ENCODE results near the gene ERBB4. TPM values are rescaled to one million over a fixed set of nuclear protein-coding genes. Genes with fewer than 3 reads are reported as not detected.

Gene ERBB4
- total and polyA plus RNA-seq, 9 donors, result 0.08 to 22.3 (median 1.2) TPM

- no peak for DNase-seq
- intact Hi-C loops (cut with DNase I), result no loop called here
- WGBS, 3 donors, result 59 to 71% (median 61%) methylated on average over 2 of the region's 2 CpGs
- Histone ChIP-seq H3K4me1 (ENCODE audit: insufficient read depth) (no peaks in the 10 kb centered on the region), H3K4me3 (no peak overlapping the region), H3K36me3 (no peaks in the 10 kb centered on the region), H3K27me3 (no peaks in the 10 kb centered on the region), H3K27ac (no peak overlapping the region), H3K9me3 (no peaks in the 10 kb centered on the region)
- TF ChIP-seq POLR2A (IDR thresholded peaks at IDR 0.05) (no peak), CTCF (IDR thresholded peaks at IDR 0.05) (no peak), EP300 (IDR thresholded peaks at IDR 0.05) (no peak)
These were observed 782.3 kb downstream of the ERBB4 start for GRCh38 chr2:211756266-211756665.

- WGBS, 3 donors, result 89 to 94% (median 92%) methylated on average over 8 of the region's 8 CpGs
- H3K27me3 ChIP-seq, result no peaks in the 10 kb centered on the region
- intact Hi-C loops (cut with DNase I), result no loop called here
- TF ChIP-seq EP300 (IDR thresholded peaks at IDR 0.05) (no peak), POLR2A (IDR thresholded peaks at IDR 0.05) (no peak), CTCF (IDR thresholded peaks at IDR 0.05) (no peak)
- no peaks in the 10 kb centered on the region for H3K9me3 ChIP-seq
- no peaks in the 10 kb centered on the region for H3K36me3 ChIP-seq
- DNase-seq, result no peak
- no peak overlapping the region for H3K4me3 ChIP-seq
- H3K27ac ChIP-seq, result no peak overlapping the region
- no peaks in the 10 kb centered on the region for H3K4me1 ChIP-seq (ENCODE audit: insufficient read depth)
These were observed 783.4 kb downstream of the ERBB4 start for GRCh38 chr2:211755187-211755586.

- H3K4me1 ChIP-seq (ENCODE audit: insufficient read depth), result no peaks in the 10 kb centered on the region
- no peak overlapping the region for H3K27ac ChIP-seq
- H3K36me3 ChIP-seq, result no peaks in the 10 kb centered on the region
- WGBS, 3 donors, result 52 to 70% (median 66%) methylated on average over 3 of the region's 3 CpGs
- H3K27me3 ChIP-seq, result no peaks in the 10 kb centered on the region
- DNase-seq, result no peak
- TF ChIP-seq CTCF (IDR thresholded peaks at IDR 0.05), result no peak
- no peak for TF ChIP-seq EP300 (IDR thresholded peaks at IDR 0.05)
- TF ChIP-seq POLR2A (IDR thresholded peaks at IDR 0.05), result no peak
- intact Hi-C loops (cut with DNase I), result no loop called here
- H3K4me3 ChIP-seq, result no peak overlapping the region
- H3K9me3 ChIP-seq, result no peaks in the 10 kb centered on the region
These were observed 786.8 kb downstream of the ERBB4 start for GRCh38 chr2:211751848-211752247.

GRCh38 chr2:211748339-211748738 lies 790.3 kb downstream of the ERBB4 start:
- Histone ChIP-seq H3K27ac (no peak overlapping the region), H3K4me3 (no peak overlapping the region), H3K9me3 (no peaks in the 10 kb centered on the region), H3K27me3 (no peaks in the 10 kb centered on the region), H3K36me3 (no peaks in the 10 kb centered on the region), H3K4me1 (ENCODE audit: insufficient read depth) (no peaks in the 10 kb centered on the region)
- DNase-seq, result no peak
- WGBS, 3 donors, result 91 to 95% (median 92%) methylated on average over 1 of the region's 1 CpG
- TF ChIP-seq EP300 (IDR thresholded peaks at IDR 0.05) (no peak), POLR2A (IDR thresholded peaks at IDR 0.05) (no peak), CTCF (IDR thresholded peaks at IDR 0.05) (no peak)
- intact Hi-C loops (cut with DNase I), result no loop called here

Data from ovary (tissue), 9 donors.